Fibroblast of villous mesenchyme (primary cell): Measurements from ENCODE around the gene BPIFB2. TPM values are rescaled to one million over a fixed set of nuclear protein-coding genes. Genes with fewer than 3 reads are reported as not detected.
A peak's percentile ranks its signal among the peaks of the same experiment; 100 is the strongest.

Experiments used
- DNase-seq: peaks from one replicate; pipeline ENCODE4 v3.0.0-alpha.2; 2010; ENCODE audit warnings: low read depth
- H3K4me3 ChIP-seq: 2 replicates; pipeline ENCODE4 v1.5.1; 2011; ENCODE audit warnings: low read depth, mild to moderate bottlenecking, low read length
- total RNA-seq: library from RNA; depleted of rRNA; stranded (reverse); fragments of >200 nt; gene quantifications from 2 replicates; pipeline ENCODE4 v1.2.3, GENCODE V29; 2012
- TF ChIP-seq, protein P1 (sequence below): IDR thresholded peaks from 2 replicates; pipeline ENCODE4 v1.5.1; 2012; ENCODE audit warnings: low read depth, mild to moderate bottlenecking, low read length; ENCODE audit not compliant: insufficient read depth

The BPIFB2 gene
- total RNA-seq, 1 donor, result not detected

- H3K4me3 ChIP-seq, result no peak overlapping the region
- TF ChIP-seq, protein P1, sequence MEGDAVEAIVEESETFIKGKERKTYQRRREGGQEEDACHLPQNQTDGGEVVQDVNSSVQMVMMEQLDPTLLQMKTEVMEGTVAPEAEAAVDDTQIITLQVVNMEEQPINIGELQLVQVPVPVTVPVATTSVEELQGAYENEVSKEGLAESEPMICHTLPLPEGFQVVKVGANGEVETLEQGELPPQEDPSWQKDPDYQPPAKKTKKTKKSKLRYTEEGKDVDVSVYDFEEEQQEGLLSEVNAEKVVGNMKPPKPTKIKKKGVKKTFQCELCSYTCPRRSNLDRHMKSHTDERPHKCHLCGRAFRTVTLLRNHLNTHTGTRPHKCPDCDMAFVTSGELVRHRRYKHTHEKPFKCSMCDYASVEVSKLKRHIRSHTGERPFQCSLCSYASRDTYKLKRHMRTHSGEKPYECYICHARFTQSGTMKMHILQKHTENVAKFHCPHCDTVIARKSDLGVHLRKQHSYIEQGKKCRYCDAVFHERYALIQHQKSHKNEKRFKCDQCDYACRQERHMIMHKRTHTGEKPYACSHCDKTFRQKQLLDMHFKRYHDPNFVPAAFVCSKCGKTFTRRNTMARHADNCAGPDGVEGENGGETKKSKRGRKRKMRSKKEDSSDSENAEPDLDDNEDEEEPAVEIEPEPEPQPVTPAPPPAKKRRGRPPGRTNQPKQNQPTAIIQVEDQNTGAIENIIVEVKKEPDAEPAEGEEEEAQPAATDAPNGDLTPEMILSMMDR, result no peak
- DNase-seq, result no peak
Measured at GRCh38 chr20:32977281-32978008, 30.1 kb upstream of the BPIFB2 start.

DNA sequence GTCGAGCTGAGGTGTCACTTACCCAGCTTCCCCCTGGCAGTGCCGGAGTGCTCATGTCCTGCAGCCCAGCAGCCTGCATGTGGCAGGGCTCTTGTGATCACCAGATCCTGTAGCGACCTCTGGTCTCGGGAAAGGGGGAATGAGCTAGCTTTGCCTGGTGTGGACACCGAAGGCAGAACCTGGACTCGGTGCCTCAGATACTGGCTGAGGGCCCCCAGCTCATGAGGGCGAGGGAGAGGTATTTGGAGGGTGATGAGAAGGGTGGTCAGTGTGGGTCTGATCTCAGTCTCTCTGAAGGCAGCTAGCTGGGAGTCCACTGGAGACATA, 29.5 kb upstream of the BPIFB2 start:
- TF ChIP-seq, protein P1, result no peak
- H3K4me3 ChIP-seq, result no peak overlapping the region
- DNase-seq, result no peak

GRCh38 chr20:32979201-32979998, 28.1 kb upstream of the BPIFB2 start:
- TF ChIP-seq, protein P1, result no peak
- DNase-seq, result no peak
- no peak overlapping the region for H3K4me3 ChIP-seq

GRCh38 chr20:32980131-32980941, 27.2 kb upstream of the BPIFB2 start:
- DNase-seq, result peak; percentile 6
- TF ChIP-seq, protein P1, result no peak
- no peak overlapping the region for H3K4me3 ChIP-seq

DNA sequence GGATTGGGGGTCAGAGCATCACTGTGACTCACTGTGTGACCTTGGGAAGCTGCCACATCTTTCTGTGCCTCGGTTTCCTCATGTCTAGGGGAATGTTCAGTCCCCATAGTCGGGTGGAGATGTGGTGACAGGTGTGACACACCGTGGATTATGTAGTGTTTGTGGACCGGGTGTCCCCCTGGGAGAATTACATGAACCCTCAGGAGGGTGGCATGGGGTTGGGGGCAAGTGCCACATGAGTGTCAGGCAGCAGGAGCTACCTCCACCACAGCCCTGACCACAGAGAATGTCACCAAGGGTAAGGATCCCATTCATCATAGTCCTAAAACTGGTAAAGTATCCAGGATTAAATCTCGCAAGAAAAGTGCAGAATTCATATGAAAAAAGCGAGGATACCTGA, 26.5 kb upstream of the BPIFB2 start:
- TF ChIP-seq, protein P1, result no peak
- no peak overlapping the region for H3K4me3 ChIP-seq
- DNase-seq, result no peak

- no peak overlapping the region for H3K4me3 ChIP-seq
- no peak for DNase-seq
- TF ChIP-seq, protein P1, result no peak
Measured at GRCh38 chr20:32982617-32983458, 24.7 kb upstream of the BPIFB2 start.
